Stomach (tissue), 4 donors: Measurements from ENCODE around the gene JAG1.

Experiments used
- POLR2A ChIP-seq, 4 donors: fragments of 450-650 bp; IDR thresholded peaks; one replicate each; pipeline ENCODE4 v1.6.1; 2016; ENCODE audit warnings: antibody characterized with exemption in 4 of 4, control low read depth in 2 of 4, mild to moderate bottlenecking in 1 of 4, moderate library complexity in 1 of 4
- POLR2AphosphoS5 ChIP-seq, 3 donors: sonication (generic); formaldehyde crosslinking; IDR thresholded peaks; one replicate each; pipeline ENCODE4 v1.6.1; 2016; ENCODE audit warnings: antibody characterized with exemption in 3 of 3
- TF ChIP-seq, protein P1 (sequence below), 7 experiments: fragments of 450-650 bp in 4 of 7; fragments of 200-600 bp in 3 of 7; sonication (generic) in 3 of 7; IDR thresholded peaks; one replicate each; pipeline ENCODE4 v1.5.1; 2016 to 2019; ENCODE audit warnings: antibody characterized with exemption in 7 of 7, control low read depth in 2 of 7, mild to moderate bottlenecking in 1 of 7

DNA sequence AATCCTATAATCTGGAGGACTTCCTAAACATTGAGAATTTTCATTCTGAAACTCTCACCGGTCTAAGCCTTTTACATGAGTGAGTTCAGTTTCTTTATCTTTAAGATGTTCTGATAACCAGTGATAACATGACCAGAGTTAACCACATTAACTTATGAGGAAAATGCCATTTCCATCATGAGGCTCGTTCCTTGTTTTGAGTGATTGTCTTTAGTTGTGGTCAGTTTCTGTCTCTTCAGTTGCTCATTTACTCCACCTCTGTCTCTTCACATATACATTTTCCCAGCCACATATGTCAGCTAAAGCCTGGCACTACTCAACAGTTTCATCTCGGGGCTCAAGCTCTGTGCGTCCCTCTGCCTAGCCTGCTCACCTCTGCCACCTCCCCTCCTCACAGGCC lies 70.4 kb downstream of the JAG1 start:
- TF ChIP-seq, protein P1, sequence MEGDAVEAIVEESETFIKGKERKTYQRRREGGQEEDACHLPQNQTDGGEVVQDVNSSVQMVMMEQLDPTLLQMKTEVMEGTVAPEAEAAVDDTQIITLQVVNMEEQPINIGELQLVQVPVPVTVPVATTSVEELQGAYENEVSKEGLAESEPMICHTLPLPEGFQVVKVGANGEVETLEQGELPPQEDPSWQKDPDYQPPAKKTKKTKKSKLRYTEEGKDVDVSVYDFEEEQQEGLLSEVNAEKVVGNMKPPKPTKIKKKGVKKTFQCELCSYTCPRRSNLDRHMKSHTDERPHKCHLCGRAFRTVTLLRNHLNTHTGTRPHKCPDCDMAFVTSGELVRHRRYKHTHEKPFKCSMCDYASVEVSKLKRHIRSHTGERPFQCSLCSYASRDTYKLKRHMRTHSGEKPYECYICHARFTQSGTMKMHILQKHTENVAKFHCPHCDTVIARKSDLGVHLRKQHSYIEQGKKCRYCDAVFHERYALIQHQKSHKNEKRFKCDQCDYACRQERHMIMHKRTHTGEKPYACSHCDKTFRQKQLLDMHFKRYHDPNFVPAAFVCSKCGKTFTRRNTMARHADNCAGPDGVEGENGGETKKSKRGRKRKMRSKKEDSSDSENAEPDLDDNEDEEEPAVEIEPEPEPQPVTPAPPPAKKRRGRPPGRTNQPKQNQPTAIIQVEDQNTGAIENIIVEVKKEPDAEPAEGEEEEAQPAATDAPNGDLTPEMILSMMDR (IDR thresholded peaks at IDR 0.05): no peak
- TF ChIP-seq POLR2A (IDR thresholded peaks at IDR 0.05) (no peak), POLR2AphosphoS5 (IDR thresholded peaks at IDR 0.05) (no peak)
